B cell (primary cell): ENCODE data around the gene FBXO10. TPM values are rescaled to one million over a fixed set of nuclear protein-coding genes. Genes with fewer than 3 reads are reported as not detected.
"Not testable (repeated sequence)": the region's sequence is repeated elsewhere in the genome, so short reads cannot be mapped to it uniquely, and the experiment has no call there.

ENCODE experiments used
- ATAC-seq: fragments of 200-7000 bp; cut with Tn5 transposase; one replicate; pipeline ENCODE4 v1.10.0; 2021; ENCODE audit warnings: low read depth, mild to moderate bottlenecking, moderate number of reproducible peaks, moderate library complexity
- CTCF ChIA-PET: fragments of 350-600 bp; sonication (Branson Sonifier 250); formaldehyde crosslinking; loops from one replicate; lab custom pipeline; 2021; ENCODE audit warnings: antibody characterized with exemption, inconsistent platforms; lab: Charles Lee
- POLR2A ChIA-PET: fragments of 350-600 bp; sonication (Branson Sonifier 250); formaldehyde crosslinking; loops from one replicate; lab custom pipeline; 2021; ENCODE audit warnings: antibody characterized with exemption; lab: Charles Lee
- DNase-seq: peaks from one replicate; pipeline ENCODE4 v3.0.0; 2013
- H2AFZ ChIP-seq: 2 replicates; pipeline ENCODE4 v1.6.1; 2012; ENCODE audit warnings: mild to moderate bottlenecking, low read depth, low read length; ENCODE audit not compliant: insufficient read depth, poor library complexity, severe bottlenecking
- H3K27ac ChIP-seq, 2 donors: 1 replicate in 1 of 2; 2 replicates in 1 of 2; pipeline ENCODE4 v1.5.1; 2012 to 2013; ENCODE audit warnings: low read length in 2 of 2, mild to moderate bottlenecking in 2 of 2, moderate library complexity in 1 of 2
- H3K27me3 ChIP-seq, 4 experiments: fragments of 200-600 bp in 1 of 4; sonication (generic) in 1 of 4; replicated peaks in 1 of 4; 1 replicate in 2 of 4; 2 replicates in 2 of 4; pipeline versions ENCODE4 v1.6.1 to v1.7.0; 2013 to 2016; ENCODE audit warnings: low read length in 3 of 4, mild to moderate bottlenecking in 2 of 4, mixed read lengths in 1 of 4, moderate library complexity in 1 of 4; ENCODE audit not compliant: insufficient read depth in 4 of 4, control insufficient read depth in 3 of 4; ENCODE audit errors: control extremely low read depth in 1 of 4
- H3K36me3 ChIP-seq, 2 experiments: replicated peaks in 1 of 2; 1 replicate in 1 of 2; 2 replicates in 1 of 2; pipeline versions ENCODE4 v1.6.1 to v1.7.1; 2013; ENCODE audit warnings: low read length in 1 of 2; ENCODE audit not compliant: insufficient read depth in 2 of 2, control insufficient read depth in 1 of 2; ENCODE audit errors: control extremely low read depth in 1 of 2, extremely low read depth in 1 of 2
- H3K4me1 ChIP-seq, 2 donors: fragments of 200-600 bp in 1 of 2; sonication (generic) in 1 of 2; 1 replicate in 1 of 2; 2 replicates in 1 of 2; pipeline versions ENCODE4 v1.5.1 to v1.6.1; 2013 to 2017; ENCODE audit warnings: low read length in 2 of 2; ENCODE audit not compliant: control insufficient read depth in 2 of 2, insufficient read depth in 2 of 2
- H3K4me2 ChIP-seq: replicated peaks from 2 replicates; pipeline ENCODE3; 2012; ENCODE audit warnings: mild to moderate bottlenecking, low read depth, low read length; ENCODE audit not compliant: poor library complexity, severe bottlenecking
- H3K4me3 ChIP-seq, 5 experiments: fragments of 200-600 bp in 1 of 5; sonication (generic) in 1 of 5; 1 replicate in 3 of 5; 2 replicates in 2 of 5; pipeline versions ENCODE4 v1.5.1 to v1.7.0; 2011 to 2016; ENCODE audit warnings: low read length in 4 of 5, mild to moderate bottlenecking in 4 of 5, low read depth in 2 of 5, control low read depth in 1 of 5, moderate library complexity in 1 of 5; ENCODE audit not compliant: insufficient read depth in 1 of 5; ENCODE audit errors: control extremely low read depth in 1 of 5, extremely low read depth in 1 of 5
- H3K79me2 ChIP-seq: fragments of 200-600 bp; sonication (generic); one replicate; pipeline ENCODE4 v1.6.0; 2016; ENCODE audit warnings: low read length; ENCODE audit not compliant: control insufficient read depth, insufficient read depth
- H3K9ac ChIP-seq: fragments of 200-600 bp; sonication (generic); 2 replicates; pipeline ENCODE4 v1.6.1; 2017; ENCODE audit warnings: mild to moderate bottlenecking, low read length, moderate library complexity
- H3K9me3 ChIP-seq, 3 donors: one replicate each; pipeline versions ENCODE4 v1.6.1 to v1.7.1; 2013; ENCODE audit warnings: low read length in 2 of 3; ENCODE audit not compliant: control insufficient read depth in 2 of 3, insufficient read depth in 1 of 3; ENCODE audit errors: control extremely low read depth in 1 of 3
- H4K20me1 ChIP-seq: 2 replicates; pipeline ENCODE4 v1.6.0; 2012; ENCODE audit warnings: mild to moderate bottlenecking, low read length; ENCODE audit not compliant: insufficient read depth, control insufficient read depth, poor library complexity, severe bottlenecking
- H3K27ac Mint-ChIP-seq: one replicate; pipeline ENCODE4 v1.8.0; 2021; ENCODE audit warnings: mixed read lengths
- H3K27me3 Mint-ChIP-seq: one replicate; pipeline ENCODE4 v1.8.0; 2021; ENCODE audit warnings: mixed read lengths
- H3K4me1 Mint-ChIP-seq: one replicate; pipeline ENCODE4 v1.8.0; 2021; ENCODE audit warnings: mixed read lengths
- H3K4me3 Mint-ChIP-seq: one replicate; pipeline ENCODE4 v1.8.0; 2021; ENCODE audit warnings: mixed read lengths
- H3K9me3 Mint-ChIP-seq: one replicate; pipeline ENCODE4 v1.8.0; 2022; ENCODE audit warnings: mixed read lengths; ENCODE audit not compliant: insufficient read depth
- CTCF ChIP-seq: fragments of 200-600 bp; IDR thresholded peaks from one replicate; pipeline ENCODE4 v1.8.0; 2022; ENCODE audit warnings: antibody characterized with exemption, mild to moderate bottlenecking
- EZH2 ChIP-seq: IDR thresholded peaks from 2 replicates; pipeline ENCODE4 v1.6.1; 2012; ENCODE audit warnings: borderline replicate concordance, low read depth, mild to moderate bottlenecking, moderate library complexity, low read length; ENCODE audit not compliant: insufficient read depth, poor library complexity, severe bottlenecking
- WGBS: methylation state at CpG from one replicate; pipeline ENCODE4 v1.1.5; 2013; ENCODE audit warnings: missing lambda C conversion rate; ENCODE audit not compliant: insufficient coverage; 5-methylcytosine and 5-hydroxymethylcytosine counted together
- intact Hi-C: fragments of 100-400 bp; cut with micrococcal nuclease; formaldehyde crosslinking; loops from one replicate; pipeline ENCODE4 v1.10.0; 2022
- polyA plus RNA-seq: library from polyadenylated mRNA; depleted of rRNA; stranded (reverse); fragments of >200 nt; gene quantifications from 2 replicates; pipeline ENCODE4 v1.2.3, GENCODE V29; 2012
- total RNA-seq, 2 donors: library from RNA; stranded (reverse); fragments of 120-200 nt in 1 of 2; gene quantifications; 1 replicate in 1 of 2; 2 replicates in 1 of 2; pipeline versions ENCODE4 v1.2.3 to v1.2.4, GENCODE V29; 2013 to 2022

FBXO10 gene
- total and polyA plus RNA-seq, 2 donors (not counting 1 experiment from before 2014, with no cell fraction given) = 18.6 to 67.3 TPM

- no peak overlapping the region for H3K27ac Mint-ChIP-seq
- Histone ChIP-seq H3K27ac (no peak overlapping the region), H4K20me1 (no peaks in the 10 kb centered on the region), H2AFZ (no peak overlapping the region), H3K79me2 (peaks cover 10% of the 10 kb centered on the region), H3K36me3 (no peaks in the 10 kb centered on the region), H3K27me3 (peaks cover 0 to 4% (median 2%) of the 10 kb centered on the region in 4 experiments), H3K4me1 (peaks cover 14 to 18% of the 10 kb centered on the region in 2 donors), H3K4me2 (no peak overlapping the region), H3K9me3 (peaks cover 0 to 2% (median 0%) of the 10 kb centered on the region in 3 donors), H3K4me3 (no peak overlapping the region), H3K9ac (no peak overlapping the region)
- ChIA-PET POLR2A (no interaction called here), CTCF (interaction anchor here (0.6 to 2.5 kb wide), 4 partner anchors 15 to 925 kb away, joined by 4 to 12 read pairs (median 8); partner anchors contain the start of genes TOMM5 and ZBTB5)
- peaks cover 6% of the 10 kb centered on the region for H3K27me3 Mint-ChIP-seq
- no peak overlapping the region for H3K4me3 Mint-ChIP-seq
- peaks cover 31% of the 10 kb centered on the region for H3K4me1 Mint-ChIP-seq
- 43% methylated on average over 1 of the region's 3 CpGs for WGBS
- DNase-seq (no peak), ATAC-seq (no peak)
- TF ChIP-seq CTCF (no peak), EZH2 (no peak)
- intact Hi-C loops = loop anchor here (10.0 kb wide), 1 partner anchor 304 kb away; the partner anchor contains the start of gene EXOSC3
- no peaks in the 10 kb centered on the region for H3K9me3 Mint-ChIP-seq
Observed at GRCh38 chr9:37480759-37481158, 95.4 kb downstream of the FBXO10 start.

GRCh38 chr9:37477987-37478619 is 98.1 kb downstream of the FBXO10 start:
- H3K27me3 Mint-ChIP-seq, H3K4me3 Mint-ChIP-seq, CTCF ChIA-PET, H3K4me1 ChIP-seq, H3K79me2 ChIP-seq, H3K4me3 ChIP-seq, H3K9ac ChIP-seq, H3K27me3 ChIP-seq, H3K4me2 ChIP-seq, H4K20me1 ChIP-seq, H3K27ac ChIP-seq, POLR2A ChIA-PET, intact Hi-C loops, ATAC-seq, H2AFZ ChIP-seq, H3K9me3 Mint-ChIP-seq, H3K36me3 ChIP-seq: not testable (repeated sequence)
- 0% methylated on average over 1 of the region's 5 CpGs for WGBS
- peak; percentile 41 for DNase-seq
- H3K9me3 ChIP-seq = peaks cover 0 to 11% (median 5%) of the 10 kb centered on the region in 3 donors
- peaks cover 21% of the 10 kb centered on the region for H3K4me1 Mint-ChIP-seq
- peak overlapping the region; percentile 42 for H3K27ac Mint-ChIP-seq

GRCh38 chr9:37477443-37477842 is 98.7 kb downstream of the FBXO10 start:
- intact Hi-C loops, POLR2A ChIA-PET, H3K27me3 Mint-ChIP-seq: not testable (repeated sequence)

More at GRCh38 chr9:37477443-37477842, 98.7 kb downstream of the FBXO10 start:
- H3K4me2 ChIP-seq, DNase-seq, H3K36me3 ChIP-seq, H3K27ac Mint-ChIP-seq, H3K27me3 ChIP-seq, H2AFZ ChIP-seq, H3K4me3 Mint-ChIP-seq, H3K9me3 Mint-ChIP-seq, H4K20me1 ChIP-seq, H3K4me3 ChIP-seq, H3K9ac ChIP-seq, H3K27ac ChIP-seq, CTCF ChIA-PET, ATAC-seq, H3K79me2 ChIP-seq: not testable (repeated sequence)
- peaks cover 21% of the 10 kb centered on the region for H3K4me1 Mint-ChIP-seq
- 100% methylated on average over 3 of the region's 4 CpGs for WGBS
- peaks cover 0 to 11% (median 5%) of the 10 kb centered on the region in 3 donors for H3K9me3 ChIP-seq
- peaks cover 7 to 10% of the 10 kb centered on the region in 2 donors for H3K4me1 ChIP-seq
